ENCODE results near the gene ASGR2. TPM values are rescaled to one million over a fixed set of nuclear protein-coding genes. Genes with fewer than 3 reads are reported as not detected.
"Not testable (repeated sequence)": the region's sequence is repeated elsewhere in the genome, so short reads cannot be mapped to it uniquely, and the experiment has no call there.

The ASGR2 gene
- polyA plus RNA-seq (ENCODE audit: insufficient read length in 3 of 3) = 1 to 10 TPM in 2 of 3 donors, under 1 TPM in 1; 0.92 to 2.5 (median 1.3) TPM
- long read RNA-seq, donor 1, partial matches to known transcripts = 0 of 1 reads
- long read RNA-seq, donor 1, other reads (novel, unspliced or antisense) = 0 of 1 reads
- long read RNA-seq, donor 2 = 0 reads
- long read RNA-seq, donor 3 = 0 reads
- long read RNA-seq, donor 4, partial matches to known transcripts = 0 of 1 reads
- long read RNA-seq, donor 4, other reads (novel, unspliced or antisense) = 0 of 1 reads
- long read RNA-seq, donor 5 = 0 reads
- long read RNA-seq, donor 6 = 0 reads
- long read RNA-seq, donor 7 = 0 reads
- long read RNA-seq, donor 8 = 0 reads
- long read RNA-seq, donor 9 = 0 reads
- long read RNA-seq, donor 10 = 0 reads
- long read RNA-seq, donor 11, partial matches to known transcripts = 0 of 1 reads
- long read RNA-seq, donor 11, other reads (novel, unspliced or antisense) = 0 of 1 reads
- long read RNA-seq, donor 12, partial matches to known transcripts = 0 of 1 reads
- long read RNA-seq, donor 12, other reads (novel, unspliced or antisense) = 0 of 1 reads
- long read RNA-seq, donor 13 = 0 reads
- long read RNA-seq, donor 14 = 0 reads
- long read RNA-seq, donor 15 = 0 reads
- long read RNA-seq, donor 16 = 0 reads

GRCh38 chr17:7114241-7114874, at the start of gene ASGR2:
ASGR2 (minus strand) TSS chr17:7114822; CDS start chr17:7114240, 582 bp downstream.
- no peak for DNase-seq

- DNase-seq = not testable (repeated sequence)
These were observed 44.9 kb upstream of the ASGR2 start for GRCh38 chr17:7159571-7159970.

- not testable (repeated sequence) for DNase-seq
These were observed 43.8 kb upstream of the ASGR2 start for GRCh38 chr17:7158424-7158823.

GRCh38 chr17:7156342-7156940, 41.8 kb upstream of the ASGR2 start:
- no peak for DNase-seq

GRCh38 chr17:7147772-7148171, 33.1 kb upstream of the ASGR2 start:
- no peak for DNase-seq

GRCh38 chr17:7146115-7146514, 31.5 kb upstream of the ASGR2 start:
- DNase-seq = no peak

GRCh38 chr17:7144213-7144612, 29.6 kb upstream of the ASGR2 start:
- no peak for DNase-seq

GRCh38 chr17:7141824-7142223, 27.2 kb upstream of the ASGR2 start:
- DNase-seq = no peak

- no peak for DNase-seq
These were observed 24.8 kb upstream of the ASGR2 start for GRCh38 chr17:7139400-7139799.

GRCh38 chr17:7138800-7139381, 24.3 kb upstream of the ASGR2 start:
- DNase-seq = no peak

- DNase-seq = no peak
These were observed 22.7 kb upstream of the ASGR2 start for GRCh38 chr17:7137171-7137943.

- DNase-seq = peak; percentile 63
These were observed 21.8 kb upstream of the ASGR2 start for GRCh38 chr17:7136266-7136877.

- DNase-seq = no peak
These were observed 19.3 kb upstream of the ASGR2 start for GRCh38 chr17:7133916-7134315.

- no peak for DNase-seq
These were observed 18.8 kb upstream of the ASGR2 start for GRCh38 chr17:7133424-7133823.

- no peak for DNase-seq
These were observed 18.0 kb upstream of the ASGR2 start for GRCh38 chr17:7132511-7133094.

GRCh38 chr17:7131423-7131791, 16.8 kb upstream of the ASGR2 start:
- DNase-seq = no peak

- no peak for DNase-seq
These were observed 16.2 kb upstream of the ASGR2 start for GRCh38 chr17:7130621-7131422.

- no peak for DNase-seq
These were observed 14.7 kb upstream of the ASGR2 start for GRCh38 chr17:7129311-7129710.

- DNase-seq = no peak
These were observed 13.5 kb upstream of the ASGR2 start for GRCh38 chr17:7128160-7128559.

GRCh38 chr17:7127501-7127900, 12.9 kb upstream of the ASGR2 start:
- DNase-seq = not testable (repeated sequence)
